ENCODE data around the gene EPYC.

DNA sequence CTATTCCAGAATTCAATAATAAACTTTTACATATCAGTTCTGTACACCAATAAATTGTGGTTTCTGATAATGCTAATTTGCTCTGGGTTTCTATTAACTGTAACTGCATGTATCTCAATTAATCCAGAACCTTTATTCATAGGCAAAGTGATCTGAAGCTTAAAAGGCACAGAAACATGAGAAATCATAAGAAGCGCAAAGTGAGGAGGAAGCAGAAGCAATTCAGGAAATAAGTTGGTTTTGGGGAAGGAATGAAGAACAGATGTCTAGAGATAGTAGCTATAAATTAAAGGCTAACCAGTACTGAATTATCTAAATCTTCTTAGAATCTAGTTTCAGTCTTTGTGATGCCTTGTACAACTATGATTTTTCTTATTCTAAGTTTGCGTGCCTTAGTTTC, 28.5 kb upstream of the EPYC start:
- TF ChIP-seq ZNF274 (IDR thresholded peaks at IDR 0.05; ENCODE audit: low read depth, low read length) (no peak), SUZ12 (IDR thresholded peaks at IDR 0.05; ENCODE audit: extremely low read depth, insufficient read depth, insufficient read length) (no peak), YY1 (IDR thresholded peaks at IDR 0.05; ENCODE audit: insufficient read depth, insufficient read length) (no peak)
